ENCODE results near the gene ZKSCAN3. TPM values are rescaled to one million over a fixed set of nuclear protein-coding genes. Genes with fewer than 3 reads are reported as not detected.

Gene ZKSCAN3
- total and polyA plus RNA-seq, 2 of the 4 experiments (the other 2 are of a cell fraction), result 3.7 to 4.8 TPM

DNA sequence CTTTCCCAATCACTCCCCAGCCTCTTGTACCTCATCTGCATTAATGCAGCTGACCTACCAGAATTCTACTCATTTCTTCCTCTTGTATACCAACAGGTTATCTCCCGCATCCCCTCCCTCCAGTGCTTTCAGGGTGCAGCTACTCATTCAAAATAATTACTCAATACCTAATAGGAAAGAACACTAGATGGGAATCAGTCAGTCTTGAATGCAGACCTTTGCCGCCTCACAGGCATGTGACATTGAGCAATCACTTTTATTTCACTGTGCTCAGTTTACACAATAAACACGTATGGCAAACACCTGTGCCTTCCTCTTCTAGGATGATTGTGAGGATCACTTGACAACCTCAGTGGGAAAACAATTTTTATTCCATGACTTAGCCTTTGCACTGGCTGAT, 27.1 kb upstream of the ZKSCAN3 start:
- H3K9ac ChIP-seq (ENCODE audit: low read depth, low read length), result no peak overlapping the region
- WGBS, 2 experiments (ENCODE audit: extremely low coverage in 2 of 2, insufficient read length in 1 of 2), result no CpG with 5 or more reads among the region's 3 CpGs
- no peak overlapping the region for H2BK5ac ChIP-seq (ENCODE audit: low read depth, low read length, poor library complexity, severe bottlenecking)
- ChIA-PET POLR2A (ENCODE audit: unreplicated experiment) (no interaction called here), CTCF (no interaction called here)
- no peak overlapping the region for H4K8ac ChIP-seq (ENCODE audit: low read depth in 2 of 2, low read length in 2 of 2)
- H3K36me3 ChIP-seq (ENCODE audit: control insufficient read depth, insufficient read depth, low read length), result peaks cover 9% of the 10 kb centered on the region
- no peak overlapping the region for H3K14ac ChIP-seq (replicated peaks; ENCODE audit: low read depth, low read length)
- in situ Hi-C loops (cut with MboI; ENCODE audit: low sequenced_read_pairs), result no loop called here
- no peak overlapping the region for H3K4me2 ChIP-seq (ENCODE audit: low read depth, low read length)
- dilution Hi-C loops (cut with HindIII; ENCODE audit: low sequenced_read_pairs, unreplicated experiment), result no loop called here
- H3K4me3 ChIP-seq (ENCODE audit: insufficient read depth, low read depth, low read length), result no peak overlapping the region
- H3K79me1 ChIP-seq (ENCODE audit: low read depth in 1 of 2, low read length in 2 of 2), result no peaks in the 10 kb centered on the region
- no peak overlapping the region for H2AFZ ChIP-seq (replicated peaks; ENCODE audit: low read length, poor library complexity)
- BruUV-seq (replicated peaks), result no TSS peak
- no peak overlapping the region for H3K18ac ChIP-seq (ENCODE audit: low read depth, low read length)
- peaks cover 20% of the 10 kb centered on the region for H3K9me3 ChIP-seq (ENCODE audit: control insufficient read depth, insufficient read depth, low read length)
- DNase-seq (no peak), ATAC-seq (ENCODE audit: low read depth) (no peak)
- H3K23ac ChIP-seq (ENCODE audit: low read depth, low read length), result no peak overlapping the region
- H3K56ac ChIP-seq (ENCODE audit: extremely low read depth, insufficient read depth, low read length), result no peak overlapping the region
- H4K5ac ChIP-seq (ENCODE audit: low read depth, low read length), result no peak overlapping the region
- intact Hi-C loops (cut with micrococcal nuclease), result no loop called here
- H3K9me1 ChIP-seq (ENCODE audit: insufficient read depth, low read length), result no peaks in the 10 kb centered on the region
- H3K4me1 ChIP-seq (ENCODE audit: control insufficient read depth, insufficient read depth, low read length), result no peaks in the 10 kb centered on the region
- no peak overlapping the region for H2BK20ac ChIP-seq (ENCODE audit: low read depth, low read length)
- H2AK9ac ChIP-seq (replicated peaks; ENCODE audit: low read depth, low read length, poor library complexity), result no peak overlapping the region
- TF ChIP-seq BHLHE40 (IDR thresholded peaks at IDR 0.05; ENCODE audit: low read depth, low read length) (no peak), SMC3 (IDR thresholded peaks at IDR 0.05; ENCODE audit: low read depth, low read length) (no peak), MAZ (IDR thresholded peaks at IDR 0.05; ENCODE audit: borderline replicate concordance, low read depth, low read length) (no peak), MXI1 (IDR thresholded peaks at IDR 0.05; ENCODE audit: borderline replicate concordance, low read depth, low read length) (no peak), FOS (IDR thresholded peaks at IDR 0.05; ENCODE audit: low read depth, low read length) (no peak), RAD21 (IDR thresholded peaks at IDR 0.05; ENCODE audit: low read length) (no peak)
- TF ChIP-seq, protein P1, sequence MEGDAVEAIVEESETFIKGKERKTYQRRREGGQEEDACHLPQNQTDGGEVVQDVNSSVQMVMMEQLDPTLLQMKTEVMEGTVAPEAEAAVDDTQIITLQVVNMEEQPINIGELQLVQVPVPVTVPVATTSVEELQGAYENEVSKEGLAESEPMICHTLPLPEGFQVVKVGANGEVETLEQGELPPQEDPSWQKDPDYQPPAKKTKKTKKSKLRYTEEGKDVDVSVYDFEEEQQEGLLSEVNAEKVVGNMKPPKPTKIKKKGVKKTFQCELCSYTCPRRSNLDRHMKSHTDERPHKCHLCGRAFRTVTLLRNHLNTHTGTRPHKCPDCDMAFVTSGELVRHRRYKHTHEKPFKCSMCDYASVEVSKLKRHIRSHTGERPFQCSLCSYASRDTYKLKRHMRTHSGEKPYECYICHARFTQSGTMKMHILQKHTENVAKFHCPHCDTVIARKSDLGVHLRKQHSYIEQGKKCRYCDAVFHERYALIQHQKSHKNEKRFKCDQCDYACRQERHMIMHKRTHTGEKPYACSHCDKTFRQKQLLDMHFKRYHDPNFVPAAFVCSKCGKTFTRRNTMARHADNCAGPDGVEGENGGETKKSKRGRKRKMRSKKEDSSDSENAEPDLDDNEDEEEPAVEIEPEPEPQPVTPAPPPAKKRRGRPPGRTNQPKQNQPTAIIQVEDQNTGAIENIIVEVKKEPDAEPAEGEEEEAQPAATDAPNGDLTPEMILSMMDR (conservative IDR thresholded peaks at IDR 0.05; ENCODE audit: low read depth, low read length), result no peak
- H4K91ac ChIP-seq (ENCODE audit: insufficient read depth, low read depth, low read length), result no peak overlapping the region
- H3K4ac ChIP-seq (ENCODE audit: low read depth, low read length), result no peak overlapping the region
- H3K27ac ChIP-seq (ENCODE audit: insufficient read depth, low read length), result no peak overlapping the region
- H4K20me1 ChIP-seq (ENCODE audit: insufficient read depth, low read length), result no peaks in the 10 kb centered on the region
- H3K27me3 ChIP-seq (ENCODE audit: control insufficient read depth, insufficient read depth, low read length), result no peaks in the 10 kb centered on the region
- H2BK120ac ChIP-seq (ENCODE audit: low read depth, low read length), result no peak overlapping the region
- no peak overlapping the region for H2AK5ac ChIP-seq (ENCODE audit: low read depth, low read length)
- no peak overlapping the region for H2BK15ac ChIP-seq (ENCODE audit: low read depth, low read length)
